Muscle of leg (tissue), 11 donors: Measurements from ENCODE around the gene AATK. TPM values are rescaled to one million over a fixed set of nuclear protein-coding genes. Genes with fewer than 3 reads are reported as not detected.
A peak's percentile ranks its signal among the peaks of the same experiment; 100 is the strongest.

Experiments used
- DNase-seq: peaks from one replicate; pipeline ENCODE4 v3.0.0; 2013
- H3K27ac ChIP-seq: one replicate; pipeline ENCODE4 v1.5.1; 2013; ENCODE audit warnings: mild to moderate bottlenecking, low read length, control low read depth
- H3K27me3 ChIP-seq: one replicate; pipeline ENCODE4 v1.6.1; 2013; ENCODE audit warnings: low read length; ENCODE audit not compliant: control insufficient read depth, insufficient read depth
- H3K36me3 ChIP-seq: one replicate; pipeline ENCODE4 v1.6.1; 2013; ENCODE audit warnings: low read length; ENCODE audit not compliant: control insufficient read depth, insufficient read depth
- H3K4me1 ChIP-seq: one replicate; pipeline ENCODE4 v1.6.1; 2013; ENCODE audit warnings: low read length; ENCODE audit not compliant: control insufficient read depth, insufficient read depth
- H3K4me3 ChIP-seq: one replicate; pipeline ENCODE4 v1.5.1; 2013; ENCODE audit warnings: low read length, control low read depth
- H3K9me3 ChIP-seq: replicated peaks from 2 replicates; pipeline ENCODE4 v1.6.1; 2013; ENCODE audit warnings: low read depth, low read length; ENCODE audit not compliant: control insufficient read depth
- WGBS: methylation state at CpG from one replicate; pipeline ENCODE4 v1.1.5; 2013; ENCODE audit warnings: missing lambda C conversion rate; ENCODE audit not compliant: insufficient coverage; 5-methylcytosine and 5-hydroxymethylcytosine counted together
- polyA plus RNA-seq, 8 donors: library from polyadenylated mRNA; unstranded; fragments of 120-200 nt; gene quantifications; one replicate each; pipeline versions ENCODE4 v1.2.1 to v1.2.3, GENCODE V29; 2013; ENCODE audit warnings: inconsistent platforms in 1 of 8, low replicate concordance in 1 of 8; ENCODE audit not compliant: insufficient read length in 8 of 8, insufficient read depth in 1 of 8
- total RNA-seq: library from RNA; stranded (reverse); fragments of 120-200 nt; gene quantifications from one replicate; pipeline ENCODE4 v1.2.4, GENCODE V29; 2013

The AATK gene
- total and polyA plus RNA-seq, 9 donors = 6.3 to 18.1 (median 9.6) TPM

GRCh38 chr17:81121841-81122733, 43.9 kb downstream of the AATK start:
- no peaks in the 10 kb centered on the region for H3K9me3 ChIP-seq
- peaks cover 6% of the 10 kb centered on the region for H3K36me3 ChIP-seq
- no peak overlapping the region for H3K27ac ChIP-seq
- peaks cover 49% of the 10 kb centered on the region for H3K4me1 ChIP-seq
- peaks cover 18% of the 10 kb centered on the region for H3K27me3 ChIP-seq
- WGBS = 22% methylated on average over 102 of the region's 109 CpGs
- no peak overlapping the region for H3K4me3 ChIP-seq
- DNase-seq = no peak

- Histone ChIP-seq H3K27me3 (peaks cover 18% of the 10 kb centered on the region), H3K4me3 (no peak overlapping the region), H3K9me3 (no peaks in the 10 kb centered on the region), H3K36me3 (peaks cover 13% of the 10 kb centered on the region), H3K27ac (no peak overlapping the region), H3K4me1 (peaks cover 39% of the 10 kb centered on the region)
- WGBS = 68% methylated on average over 44 of the region's 45 CpGs
- DNase-seq = no peak
These were observed 45.1 kb downstream of the AATK start for GRCh38 chr17:81120695-81121621.

GRCh38 chr17:81120149-81120484, 45.9 kb downstream of the AATK start:
- 75% methylated on average over 33 of the region's 33 CpGs for WGBS
- peak overlapping the region; percentile 29 for H3K27ac ChIP-seq
- no peak for DNase-seq
- H3K4me1 ChIP-seq = peaks cover 31% of the 10 kb centered on the region
- H3K27me3 ChIP-seq = peaks cover 18% of the 10 kb centered on the region
- H3K4me3 ChIP-seq = no peak overlapping the region
- peaks cover 14% of the 10 kb centered on the region for H3K36me3 ChIP-seq
- no peaks in the 10 kb centered on the region for H3K9me3 ChIP-seq

GRCh38 chr17:81119223-81120148, 46.5 kb downstream of the AATK start:
- 13% methylated on average over 80 of the region's 89 CpGs for WGBS
- no peaks in the 10 kb centered on the region for H3K9me3 ChIP-seq
- H3K36me3 ChIP-seq = peaks cover 12% of the 10 kb centered on the region
- peaks cover 18% of the 10 kb centered on the region for H3K27me3 ChIP-seq
- peak overlapping the region; percentile 27 for H3K4me3 ChIP-seq
- DNase-seq = peak; percentile 91
- peaks cover 31% of the 10 kb centered on the region for H3K4me1 ChIP-seq
- H3K27ac ChIP-seq = peak overlapping the region; percentile 29

GRCh38 chr17:81118308-81119221, 47.5 kb downstream of the AATK start:
- H3K4me3 ChIP-seq = no peak overlapping the region

GRCh38 chr17:81117672-81118198, 48.3 kb downstream of the AATK start:
- no peak for DNase-seq
- no peak overlapping the region for H3K4me3 ChIP-seq
- peaks cover 10% of the 10 kb centered on the region for H3K36me3 ChIP-seq
- no peaks in the 10 kb centered on the region for H3K9me3 ChIP-seq
- WGBS = 79% methylated on average over 17 of the region's 20 CpGs
- H3K27ac ChIP-seq = no peak overlapping the region
- H3K4me1 ChIP-seq = peaks cover 26% of the 10 kb centered on the region
- H3K27me3 ChIP-seq = peaks cover 16% of the 10 kb centered on the region

More at GRCh38 chr17:81118308-81119221, 47.5 kb downstream of the AATK start:
- DNase-seq = no peak
- WGBS = 60% methylated on average over 19 of the region's 24 CpGs
- Histone ChIP-seq H3K36me3 (peaks cover 10% of the 10 kb centered on the region), H3K27ac (no peak overlapping the region), H3K9me3 (no peaks in the 10 kb centered on the region), H3K27me3 (peaks cover 18% of the 10 kb centered on the region), H3K4me1 (peaks cover 26% of the 10 kb centered on the region)

- no peak overlapping the region for H3K27ac ChIP-seq
- peaks cover 35% of the 10 kb centered on the region for H3K4me1 ChIP-seq
- no peak overlapping the region for H3K4me3 ChIP-seq
- peaks cover 10% of the 10 kb centered on the region for H3K36me3 ChIP-seq
- DNase-seq = no peak
- H3K9me3 ChIP-seq = no peaks in the 10 kb centered on the region
- 60% methylated on average over 1 of the region's 8 CpGs for WGBS
- H3K27me3 ChIP-seq = peaks cover 11% of the 10 kb centered on the region
These were observed 49.3 kb downstream of the AATK start for GRCh38 chr17:81116704-81117103.

- Histone ChIP-seq H3K27ac (no peak overlapping the region), H3K4me1 (peaks cover 43% of the 10 kb centered on the region), H3K9me3 (no peaks in the 10 kb centered on the region), H3K27me3 (peaks cover 3% of the 10 kb centered on the region), H3K36me3 (peaks cover 10% of the 10 kb centered on the region), H3K4me3 (no peak overlapping the region)
- 68% methylated on average over 20 of the region's 22 CpGs for WGBS
- DNase-seq = no peak
These were observed 50.1 kb downstream of the AATK start for GRCh38 chr17:81115749-81116464.
